HPDE6-E6E7 (cell line): Measurements from ENCODE around the gene CASZ1.
A peak's percentile ranks its signal among the peaks of the same experiment; 100 is the strongest.

Experiments
- DNase-seq: peaks from one replicate; pipeline ENCODE4 v3.0.0; 2011; ENCODE audit warnings: missing footprints; ENCODE audit errors: extremely low spot score

The CASZ1 gene

DNA sequence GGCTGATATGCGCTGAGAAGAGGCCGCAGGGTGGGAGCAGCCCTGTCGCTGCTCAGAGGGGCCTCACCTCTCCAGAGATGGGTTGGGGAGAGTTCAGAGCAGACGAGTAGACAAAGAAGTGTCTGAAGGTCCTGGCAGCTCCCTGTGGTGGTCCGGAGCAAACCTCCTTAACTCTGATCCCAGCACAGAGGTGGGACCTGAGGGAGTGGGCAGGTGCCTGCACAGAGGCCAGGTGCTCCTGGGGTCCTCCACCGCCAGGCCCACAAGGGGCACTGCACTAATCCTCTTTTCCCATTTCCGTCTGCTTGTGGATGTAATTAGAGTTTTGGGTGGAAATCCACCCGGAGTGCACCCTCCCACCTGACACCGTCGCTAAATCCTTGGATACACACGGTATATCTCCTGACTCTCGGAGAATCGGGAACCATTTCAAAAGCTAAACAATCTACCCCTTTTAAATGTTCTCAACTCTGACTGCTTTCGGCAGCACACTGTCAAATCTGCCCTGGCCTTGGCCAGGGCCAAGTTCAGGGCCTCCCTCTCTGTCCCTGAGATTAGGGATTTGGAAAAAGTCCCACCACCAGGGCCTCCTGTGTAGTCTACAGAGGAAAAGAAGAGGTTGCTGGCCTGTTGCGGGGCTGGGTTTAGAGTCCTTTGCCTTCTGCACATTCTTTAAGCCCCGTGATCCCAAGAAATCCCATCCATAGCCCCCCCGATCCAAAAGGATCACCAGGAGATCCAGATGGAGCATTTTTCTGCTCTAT is 22.4 kb downstream of the CASZ1 start:
- DNase-seq = no peak

DNA sequence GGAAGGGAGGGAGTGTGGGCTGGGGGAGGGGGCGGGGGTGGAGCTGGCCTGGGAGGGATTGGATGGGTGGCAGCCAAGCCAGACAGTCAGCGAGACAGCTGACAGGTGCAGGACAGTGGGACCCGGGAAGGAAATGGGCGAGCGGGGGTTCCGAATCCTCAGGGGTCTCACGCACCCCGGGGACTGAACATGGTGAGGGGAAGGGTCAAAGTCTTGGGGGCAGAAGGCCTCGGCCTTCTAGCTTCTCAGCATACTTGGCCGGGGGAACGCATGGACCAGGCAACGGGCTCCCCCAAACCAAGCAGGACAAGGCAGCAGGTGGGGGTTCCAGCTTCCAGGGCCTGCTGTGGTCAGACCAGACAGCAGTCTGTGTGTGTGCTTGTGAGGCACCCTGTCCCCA is 23.1 kb downstream of the CASZ1 start:
- no peak for DNase-seq

DNA sequence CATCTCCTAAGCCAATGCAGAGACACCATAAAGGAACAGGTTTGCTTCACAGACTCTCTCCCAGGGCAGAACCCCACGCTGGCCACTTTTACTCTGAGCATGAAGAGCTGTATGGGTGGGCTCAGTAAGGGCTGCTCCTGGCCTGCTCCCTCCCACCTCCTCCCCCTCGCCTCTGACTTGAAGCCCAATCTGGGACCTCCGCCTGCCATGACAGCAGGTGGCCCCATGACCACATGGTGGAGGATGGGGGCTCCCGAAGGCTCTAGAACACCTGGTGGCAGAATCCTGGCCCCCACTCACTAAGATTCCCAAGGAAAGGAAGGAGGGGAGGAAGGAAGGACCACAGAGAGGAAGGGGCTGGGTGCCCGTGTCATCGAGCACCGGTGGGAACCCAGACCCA is 23.7 kb downstream of the CASZ1 start:
- no peak for DNase-seq

DNA sequence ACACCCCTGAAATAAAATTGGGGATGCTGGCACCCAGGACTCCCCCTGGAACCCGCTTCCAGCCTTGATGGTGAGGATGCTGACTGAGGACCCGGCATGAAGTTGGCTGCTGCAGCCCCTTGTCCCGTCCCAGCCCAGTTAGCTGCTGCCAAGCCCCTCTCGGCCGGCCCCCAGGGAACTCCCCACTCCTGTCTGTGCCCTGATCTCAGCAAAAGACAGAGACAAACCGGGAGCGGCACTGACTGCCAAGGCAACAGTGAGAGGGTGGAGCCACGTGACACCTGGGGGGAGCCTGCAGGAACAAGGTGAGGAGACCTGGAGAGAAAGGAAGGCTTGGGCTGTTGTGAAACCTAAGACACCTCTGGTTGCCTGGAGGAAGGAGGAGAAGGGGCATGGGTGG is 24.7 kb downstream of the CASZ1 start:
- no peak for DNase-seq

DNA sequence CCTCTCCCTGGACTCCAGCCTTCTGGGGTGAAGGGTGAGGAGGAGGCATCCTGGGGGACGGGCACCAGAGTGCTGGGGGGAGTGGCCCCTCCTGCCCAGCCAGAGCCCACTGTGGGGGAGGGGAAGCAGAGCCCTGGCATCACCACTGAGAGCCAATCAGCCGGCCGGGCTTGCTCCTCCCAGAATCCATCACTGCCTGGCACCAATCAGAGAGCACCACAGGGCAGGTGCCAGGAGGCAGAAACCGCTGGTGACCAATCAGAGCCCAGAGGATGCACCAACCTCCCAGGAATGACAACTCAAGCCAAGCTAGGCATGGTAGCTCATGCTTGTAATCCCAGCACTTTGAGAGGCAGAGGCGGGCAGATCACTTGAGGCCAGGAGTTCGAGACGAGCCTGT is 27.9 kb downstream of the CASZ1 start:
- DNase-seq = no peak

DNA sequence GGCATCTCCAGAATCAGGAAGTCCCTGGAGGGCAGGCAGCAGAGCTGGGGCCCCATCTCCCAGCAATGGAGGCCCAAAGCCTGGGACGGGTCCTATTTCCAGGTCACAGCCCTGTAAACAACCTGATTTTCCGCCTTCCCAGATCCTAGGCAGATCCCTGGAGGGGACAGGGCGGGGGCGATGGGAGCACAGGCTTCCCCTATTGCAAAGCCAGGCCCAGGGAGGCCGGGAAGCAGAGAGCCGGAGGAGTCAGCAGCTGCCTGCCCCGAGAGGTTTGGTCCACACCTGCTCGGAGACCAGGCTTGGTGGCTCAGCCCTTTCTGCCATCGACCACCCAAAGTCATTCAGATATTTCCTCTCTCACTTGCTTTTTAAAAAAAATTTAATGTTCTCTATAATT is 29.2 kb downstream of the CASZ1 start:
- no peak for DNase-seq

DNA sequence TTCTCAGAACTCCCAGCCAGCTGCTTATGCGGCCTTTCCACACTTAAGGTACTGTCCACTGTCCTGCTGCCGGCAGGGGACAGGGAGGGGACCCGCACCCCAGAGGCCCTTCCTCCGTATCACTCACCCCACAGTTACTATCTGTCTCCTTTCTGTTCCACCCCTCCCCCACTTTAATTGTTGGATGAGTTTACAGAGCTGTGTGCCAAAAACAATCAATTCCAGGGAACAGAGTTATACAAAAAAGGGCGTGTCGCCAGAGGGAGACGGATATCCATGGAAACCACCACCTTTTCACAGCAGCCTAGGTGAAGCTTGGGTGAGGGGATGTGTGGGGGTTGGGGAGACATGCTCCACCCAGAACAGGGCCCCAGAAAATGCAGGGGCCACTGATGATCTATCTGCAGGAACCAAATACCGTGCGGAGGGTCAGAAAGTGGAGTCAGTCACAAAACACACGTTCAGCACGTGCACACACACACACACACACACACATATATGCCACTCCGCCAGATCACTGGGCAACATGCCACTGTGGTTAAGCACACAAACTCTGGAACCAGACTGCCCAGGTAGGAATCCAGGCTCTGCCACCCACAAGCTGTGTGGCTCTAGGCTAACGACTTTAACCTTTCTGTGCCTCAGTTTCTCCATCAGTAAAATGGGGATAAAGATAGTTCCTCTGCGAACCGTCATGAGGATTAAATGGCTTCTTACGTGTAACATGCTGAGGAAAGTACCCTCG is 30.5 kb downstream of the CASZ1 start:
- DNase-seq = no peak

DNA sequence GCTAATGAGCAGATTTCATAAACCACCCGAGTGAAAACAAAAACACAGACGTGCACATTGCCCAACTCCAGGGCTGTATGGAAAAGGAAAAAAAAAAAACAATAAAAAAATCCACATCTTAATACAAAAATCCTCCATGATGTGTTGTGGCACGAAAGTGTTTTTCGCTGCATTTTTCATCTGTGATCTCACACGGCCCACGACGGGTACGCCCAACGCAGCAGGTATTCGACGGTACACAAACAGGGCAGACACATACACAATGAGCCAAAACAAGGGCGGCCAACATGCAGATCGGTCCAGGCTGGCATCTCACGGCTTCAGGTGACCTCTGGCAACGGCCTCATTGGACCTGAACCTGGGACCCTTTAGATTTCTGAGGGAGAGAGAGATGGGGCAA is 31.1 kb downstream of the CASZ1 start:
- no peak for DNase-seq

DNA sequence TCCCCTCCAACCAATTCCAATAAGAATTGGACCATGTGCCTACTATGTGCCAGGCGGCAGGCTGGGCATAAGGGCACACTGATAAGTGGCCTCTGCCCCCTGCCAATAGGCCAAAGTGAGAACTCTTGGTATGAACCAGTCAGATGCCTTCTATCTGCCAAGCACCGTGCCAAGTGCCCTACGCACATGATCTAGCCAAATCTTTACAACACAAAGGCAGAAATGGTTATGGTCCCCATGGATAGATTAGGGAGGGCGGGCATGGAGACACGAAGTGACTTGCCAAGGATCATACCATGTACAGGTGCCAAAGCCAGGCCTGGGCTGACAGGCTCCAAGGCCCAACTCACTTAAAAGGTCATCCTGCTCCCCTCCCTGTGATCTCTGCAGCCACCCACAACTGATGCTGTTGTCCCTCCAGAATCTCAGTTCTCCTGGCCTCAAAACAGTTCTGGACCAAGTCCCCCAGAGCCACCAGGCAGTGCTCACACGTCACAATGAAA is 32.1 kb downstream of the CASZ1 start:
- DNase-seq = no peak

DNA sequence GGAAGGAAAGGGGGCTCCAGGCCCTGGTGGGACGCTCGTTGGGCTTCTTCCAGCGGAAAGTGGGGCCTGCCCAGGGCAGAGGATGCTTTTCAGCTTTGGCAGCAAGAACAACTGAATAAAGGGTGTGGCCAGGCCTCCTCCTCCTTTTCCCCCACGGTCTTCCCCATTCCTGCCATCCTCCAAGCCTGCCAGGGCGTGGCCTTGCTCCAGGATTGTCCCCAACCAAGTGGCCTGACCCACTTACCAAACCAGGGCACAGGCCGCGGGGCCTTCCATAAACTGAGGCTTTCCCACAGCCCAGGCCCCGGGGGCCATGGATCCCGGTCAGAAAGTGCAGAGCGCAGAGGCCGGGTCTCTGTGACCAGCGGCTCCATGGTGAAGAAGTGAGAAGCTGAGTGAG is 33.6 kb downstream of the CASZ1 start:
- DNase-seq = no peak

DNA sequence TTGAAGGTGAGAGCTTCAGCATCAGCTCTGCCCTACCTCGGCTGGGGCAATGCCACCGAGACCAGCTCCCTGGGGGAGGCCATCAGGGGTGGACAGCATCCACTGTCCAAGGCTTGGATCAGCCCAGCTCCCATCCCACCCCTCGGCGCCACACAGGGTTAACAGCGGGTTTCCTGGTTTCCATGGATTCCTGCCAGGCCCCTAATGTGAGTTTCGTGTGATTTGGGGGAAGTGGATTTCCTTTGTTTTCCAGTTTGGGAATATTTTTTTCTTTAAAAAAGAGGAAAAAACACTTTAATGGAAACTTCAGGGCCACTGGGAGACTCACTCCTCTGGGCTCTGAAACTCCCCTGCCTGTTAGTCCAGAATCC is 34.3 kb downstream of the CASZ1 start:
- DNase-seq = no peak

DNA sequence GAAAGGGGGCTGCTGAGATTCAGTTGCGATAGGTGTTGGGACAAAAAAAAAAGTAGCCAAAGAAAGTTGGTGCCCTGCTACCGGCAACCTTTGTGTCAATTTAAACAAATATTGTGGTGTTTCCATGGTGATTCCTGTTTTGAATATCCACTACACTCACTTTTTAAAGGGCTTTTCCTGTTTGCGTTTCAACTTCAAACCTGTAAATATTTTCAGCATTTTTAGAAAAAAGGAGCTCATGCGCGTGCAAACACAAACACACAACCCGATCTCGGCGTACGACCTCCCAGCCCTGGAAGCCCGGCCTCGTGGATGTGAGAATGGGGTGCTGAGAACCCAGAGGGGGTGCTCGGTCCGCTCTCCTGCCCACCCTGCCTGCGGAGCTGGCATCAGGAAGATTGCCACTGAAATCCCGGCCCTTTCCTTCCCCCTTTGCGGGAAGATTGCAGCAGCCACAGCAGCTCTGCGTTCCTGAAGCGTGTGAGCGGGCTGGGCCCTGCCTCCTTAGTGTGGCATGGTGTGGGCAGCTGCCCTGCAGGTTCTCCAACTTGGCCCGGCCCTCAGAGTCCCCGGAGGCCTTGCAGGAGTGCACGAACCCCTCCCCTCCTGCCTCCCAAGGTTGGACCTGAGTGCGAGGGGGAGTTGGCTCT is 34.8 kb downstream of the CASZ1 start:
- no peak for DNase-seq

DNA sequence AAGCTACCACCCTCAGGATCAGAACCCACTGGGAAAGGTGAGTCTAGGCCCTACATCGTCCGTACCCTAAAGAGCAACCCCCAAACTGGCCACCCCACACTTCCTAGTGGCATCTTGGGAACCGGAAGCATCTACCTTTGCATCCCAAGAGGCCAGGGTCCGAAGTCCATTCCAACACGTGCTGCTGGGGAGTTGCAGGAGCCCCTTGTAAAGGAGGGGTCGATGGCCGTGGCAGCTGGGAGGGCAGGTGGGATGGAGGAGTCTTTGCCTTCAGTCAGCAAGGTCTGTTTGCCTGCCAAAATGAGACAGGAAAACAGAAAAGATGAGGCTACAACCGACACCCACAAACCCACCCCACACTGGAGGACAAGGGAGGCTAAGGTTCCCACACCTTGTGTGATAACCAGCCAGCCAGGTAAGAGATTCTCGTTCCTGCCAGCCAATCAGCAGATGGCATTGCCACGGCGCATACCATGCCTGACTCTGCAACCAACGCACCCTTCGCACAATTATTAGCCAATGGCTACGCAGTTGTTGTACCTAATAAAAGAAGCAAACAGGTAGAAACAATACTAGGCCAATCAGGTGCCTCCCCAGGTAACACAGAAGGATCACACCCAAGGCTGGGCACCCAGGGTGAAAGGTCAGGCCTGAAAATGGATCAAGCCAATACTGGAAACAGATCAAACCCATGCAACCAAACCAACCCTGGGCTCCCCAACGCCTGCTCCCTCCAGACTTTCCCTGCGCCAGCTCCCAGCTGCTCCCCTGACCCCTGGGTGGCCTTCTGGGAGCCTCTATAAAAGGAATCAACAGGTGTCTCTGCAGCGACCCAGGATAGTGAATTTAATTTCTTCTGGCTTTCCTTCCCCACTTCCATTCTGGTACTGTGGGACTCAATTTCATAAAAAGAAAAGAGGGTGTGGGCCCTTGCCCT is 35.6 kb downstream of the CASZ1 start:
- no peak for DNase-seq

DNA sequence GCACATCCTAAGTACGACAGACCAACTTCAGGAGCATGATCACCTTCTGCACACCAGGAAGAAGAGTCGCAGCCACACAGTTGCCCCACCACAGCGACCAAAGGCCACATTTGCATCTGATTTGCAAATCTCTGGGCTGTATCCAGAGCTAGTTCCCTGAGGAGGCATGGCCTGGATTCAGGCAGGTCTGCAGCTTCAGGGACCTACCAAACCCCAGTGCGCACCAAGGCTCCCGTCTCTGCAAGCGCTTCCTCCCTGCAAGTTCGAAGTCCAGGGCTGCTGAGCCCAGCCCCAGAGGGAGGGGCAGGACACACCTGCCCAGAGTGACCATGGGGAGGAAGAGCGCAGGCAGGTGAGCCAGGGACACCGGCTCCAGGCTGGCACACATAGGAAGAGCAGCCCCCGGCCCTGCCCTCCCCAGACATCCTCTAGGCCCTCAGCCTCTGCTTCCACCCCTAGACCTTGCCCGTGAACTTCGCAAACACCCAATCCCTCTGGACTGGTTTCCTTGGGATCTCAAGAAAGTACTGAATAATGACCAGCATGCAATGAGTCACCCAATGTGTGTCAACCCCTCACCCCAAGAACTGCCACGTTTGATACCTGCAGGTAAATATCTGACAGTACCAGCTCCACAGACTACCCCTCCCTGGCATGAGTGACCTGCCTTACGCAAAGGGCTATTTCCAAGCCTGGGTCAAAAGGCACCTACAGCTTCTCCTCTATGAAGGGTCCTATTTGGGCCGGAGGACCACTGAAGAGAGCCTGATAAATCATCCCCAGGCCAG is 36.8 kb downstream of the CASZ1 start:
- DNase-seq = no peak

DNA sequence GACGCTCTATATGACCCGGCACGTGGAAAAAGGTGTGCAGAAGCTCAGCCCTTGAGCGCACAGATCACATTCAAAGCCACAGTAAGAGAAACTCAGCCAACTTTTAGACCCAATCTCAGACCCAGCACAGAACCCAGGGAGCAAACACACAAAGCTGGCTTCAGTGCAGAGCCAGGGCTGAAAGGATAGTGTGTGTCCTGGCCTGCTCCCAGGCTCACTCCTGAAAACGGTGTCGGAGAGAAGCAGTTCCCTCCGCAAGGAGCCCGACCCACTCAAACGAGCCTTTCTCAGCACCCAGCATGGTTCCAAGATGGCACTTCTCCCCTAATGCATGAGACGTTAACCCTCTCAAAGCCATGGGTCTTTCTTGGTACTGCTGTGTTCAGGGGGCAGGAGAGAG is 39.6 kb downstream of the CASZ1 start:
- no peak for DNase-seq

DNA sequence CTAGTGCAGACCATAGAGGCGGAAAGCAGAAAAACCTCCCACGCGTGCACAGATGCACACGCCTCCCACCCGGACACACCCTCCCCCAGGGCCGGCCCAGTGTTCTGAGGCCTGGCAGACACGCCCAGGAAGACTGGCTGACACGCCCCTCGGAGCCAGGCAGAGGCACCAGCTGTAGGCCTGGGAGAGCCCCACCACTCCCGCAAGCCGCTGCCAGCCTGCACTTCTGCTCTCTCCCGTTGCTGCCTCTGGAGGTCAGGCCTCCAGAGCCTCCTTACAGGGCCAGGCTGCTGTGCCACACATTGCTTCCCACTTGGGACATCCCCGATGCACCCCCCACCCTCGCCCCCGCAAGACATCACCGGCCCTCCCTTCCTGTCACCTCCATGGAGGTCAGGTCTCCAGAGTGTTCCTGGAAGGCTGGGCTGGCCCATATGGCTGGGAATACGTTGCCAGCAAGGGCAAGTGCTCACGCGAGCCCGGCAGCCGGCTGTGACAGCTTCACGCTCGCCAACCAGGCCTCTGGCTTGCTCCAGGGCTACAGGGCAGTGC is 40.4 kb downstream of the CASZ1 start:
- peak; percentile 50 for DNase-seq

DNA sequence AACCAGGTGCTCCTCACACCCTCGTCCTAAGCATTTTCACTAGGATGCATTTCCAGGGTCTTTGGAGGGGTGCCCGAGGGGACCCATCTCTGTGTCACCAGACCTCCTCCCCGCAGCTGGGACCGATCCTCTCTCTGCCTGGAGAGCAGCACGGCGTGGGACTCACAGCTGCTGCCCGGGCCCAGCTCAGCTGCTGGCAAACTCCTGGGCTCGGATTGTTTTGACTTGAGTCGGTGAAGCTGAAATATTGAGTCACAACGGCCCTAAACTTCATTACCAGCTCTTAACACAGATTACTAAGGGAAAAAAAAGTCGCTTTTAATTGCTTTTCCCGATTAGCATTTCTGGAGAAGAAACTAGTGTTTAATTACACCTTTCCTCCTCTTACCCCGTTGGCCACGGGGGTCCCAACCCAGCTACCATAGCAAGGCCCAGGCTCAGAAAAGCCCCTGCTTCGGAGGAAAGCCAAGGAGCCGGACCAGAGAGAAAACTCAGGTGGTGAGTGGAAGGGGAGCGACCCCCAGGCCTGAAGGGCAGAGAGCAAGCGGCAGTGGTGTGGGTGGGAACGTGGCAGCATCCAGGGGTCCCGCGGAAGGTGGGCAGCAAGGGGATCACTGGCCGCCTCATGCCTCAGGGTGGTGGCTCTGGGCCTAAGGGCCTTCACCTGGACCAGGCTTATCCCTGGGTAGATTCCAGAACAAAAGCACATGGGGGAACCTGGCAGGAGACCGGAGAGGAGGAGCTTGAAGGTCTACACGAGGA is 41.7 kb downstream of the CASZ1 start:
- DNase-seq = no peak

DNA sequence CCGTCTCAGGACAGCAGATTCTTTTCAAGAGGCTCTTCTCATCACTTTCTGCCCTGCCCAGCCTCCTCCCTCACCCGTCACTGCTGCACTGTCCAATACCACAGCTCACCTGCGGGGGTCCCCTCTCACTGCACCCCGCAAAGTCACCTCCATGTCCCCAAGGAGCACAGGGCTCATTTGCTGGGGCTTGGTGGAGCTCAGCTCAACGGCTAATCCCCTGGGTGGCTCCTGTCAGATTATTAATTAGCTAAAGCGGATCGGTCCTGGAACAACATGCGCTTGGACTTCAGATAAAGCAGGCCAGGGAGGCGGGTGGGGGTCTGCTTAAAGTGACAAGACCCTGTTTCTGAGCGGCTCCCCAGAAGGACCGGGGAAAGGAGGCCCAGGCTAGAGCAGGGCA is 43.1 kb downstream of the CASZ1 start:
- DNase-seq = no peak

DNA sequence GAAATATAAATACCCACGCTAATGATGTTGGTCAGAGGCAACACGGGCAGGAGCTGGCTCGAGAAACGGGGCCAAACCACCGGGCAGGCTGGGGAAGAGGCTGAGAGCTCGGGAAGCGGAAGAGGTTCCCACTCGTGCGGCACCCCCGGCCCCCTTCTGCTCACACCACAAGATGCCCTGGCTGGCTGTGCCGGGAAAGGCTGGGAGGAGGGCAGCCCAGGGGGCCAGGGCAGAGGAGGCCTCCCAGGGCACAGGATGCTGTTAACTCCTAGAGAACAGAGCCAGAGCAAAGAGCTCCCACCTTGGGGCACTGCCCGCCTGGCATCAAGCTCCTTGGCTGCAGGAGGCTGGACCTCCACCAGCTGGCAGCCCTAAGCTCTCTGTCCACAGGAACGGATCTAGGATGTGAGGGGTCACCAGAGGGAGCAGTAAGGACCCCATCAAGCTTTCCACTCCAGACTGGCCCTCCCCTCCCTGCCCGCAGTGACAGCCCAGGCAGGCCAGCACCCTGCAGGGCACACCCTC is 44.8 kb downstream of the CASZ1 start:
- DNase-seq = no peak

DNA sequence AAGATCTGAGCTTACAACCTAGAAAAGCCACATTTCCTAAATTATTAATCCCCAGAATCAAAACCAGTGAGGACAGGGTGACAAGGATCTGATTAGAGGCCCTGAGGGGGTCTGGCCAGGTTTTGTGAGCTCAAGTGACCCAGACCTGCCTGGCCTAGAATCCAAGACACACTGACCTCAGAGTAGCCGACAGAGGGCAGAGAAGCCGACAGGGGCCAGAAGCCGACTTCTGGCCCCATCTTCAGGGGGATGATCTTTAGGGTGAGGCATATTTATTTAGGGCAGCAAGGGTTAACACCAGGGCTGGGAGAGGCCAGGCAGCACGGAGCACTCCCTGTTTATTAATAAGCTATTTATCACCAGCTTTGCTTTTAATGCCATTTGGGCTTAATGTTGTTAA is 45.3 kb downstream of the CASZ1 start:
- no peak for DNase-seq
